HUES48 (cell line): ENCODE results near the gene NTHL1.

Source experiments
- H3K27ac ChIP-seq: one replicate; pipeline ENCODE4 v1.7.0; 2013; ENCODE audit warnings: low read depth, low read length, inconsistent platforms
- H3K27me3 ChIP-seq: 2 replicates; pipeline ENCODE4 v1.6.1; 2013; ENCODE audit warnings: mild to moderate bottlenecking, low read length; ENCODE audit not compliant: control insufficient read depth, insufficient read depth
- H3K36me3 ChIP-seq: 2 replicates; pipeline ENCODE4 v1.6.1; 2013; ENCODE audit warnings: low read length; ENCODE audit not compliant: control insufficient read depth, insufficient read depth
- H3K4me1 ChIP-seq: 2 replicates; pipeline ENCODE4 v1.6.1; 2013; ENCODE audit warnings: mild to moderate bottlenecking, low read length; ENCODE audit not compliant: control insufficient read depth, insufficient read depth
- H3K4me3 ChIP-seq: 2 replicates; pipeline ENCODE4 v1.5.1; 2013; ENCODE audit warnings: mild to moderate bottlenecking, low read depth, low read length
- H3K9ac ChIP-seq: 2 replicates; pipeline ENCODE4 v1.6.1; 2013; ENCODE audit warnings: mild to moderate bottlenecking, low read depth, low read length, moderate library complexity
- H3K9me3 ChIP-seq: 2 replicates; pipeline ENCODE4 v1.6.1; 2013; ENCODE audit warnings: low read length; ENCODE audit not compliant: control insufficient read depth, insufficient read depth

Gene NTHL1

DNA sequence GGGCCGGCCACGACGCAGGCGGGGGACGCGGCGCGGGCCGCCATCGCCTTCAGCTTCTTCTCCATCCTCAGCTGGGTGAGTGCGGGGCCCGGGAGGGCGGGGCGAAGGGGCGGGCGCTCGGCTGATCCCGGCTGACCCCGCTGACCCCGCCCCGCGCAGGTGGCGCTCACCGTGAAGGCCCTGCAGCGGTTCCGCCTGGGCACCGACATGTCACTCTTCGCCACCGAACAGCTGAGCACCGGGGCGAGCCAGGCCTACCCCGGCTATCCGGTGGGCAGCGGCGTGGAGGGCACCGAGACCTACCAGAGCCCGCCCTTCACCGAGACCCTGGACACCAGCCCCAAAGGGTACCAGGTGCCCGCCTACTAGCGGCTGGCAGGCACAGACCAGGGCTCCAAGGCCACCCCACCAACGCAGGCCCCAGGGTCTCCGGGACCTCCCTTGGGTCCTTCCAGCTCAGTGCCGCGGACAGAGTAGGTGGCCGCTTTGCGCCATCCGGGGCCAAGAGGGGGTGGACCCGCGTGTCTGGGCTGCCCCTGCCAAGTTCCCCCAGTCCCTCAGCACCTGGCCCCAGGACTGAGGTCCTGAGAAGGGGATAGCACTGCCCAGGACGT is 54.8 kb downstream of the NTHL1 start:
- Histone ChIP-seq H3K4me1 (peaks cover 22% of the 10 kb centered on the region), H3K27ac (no peak overlapping the region), H3K4me3 (peak overlapping the region; percentile 68; the same call in 1 of the 2 replicates), H3K27me3 (peaks cover 26% of the 10 kb centered on the region), H3K36me3 (peaks cover 13% of the 10 kb centered on the region), H3K9ac (peak overlapping the region; percentile 86; the same call in 1 of the 2 replicates), H3K9me3 (no peaks in the 10 kb centered on the region)

DNA sequence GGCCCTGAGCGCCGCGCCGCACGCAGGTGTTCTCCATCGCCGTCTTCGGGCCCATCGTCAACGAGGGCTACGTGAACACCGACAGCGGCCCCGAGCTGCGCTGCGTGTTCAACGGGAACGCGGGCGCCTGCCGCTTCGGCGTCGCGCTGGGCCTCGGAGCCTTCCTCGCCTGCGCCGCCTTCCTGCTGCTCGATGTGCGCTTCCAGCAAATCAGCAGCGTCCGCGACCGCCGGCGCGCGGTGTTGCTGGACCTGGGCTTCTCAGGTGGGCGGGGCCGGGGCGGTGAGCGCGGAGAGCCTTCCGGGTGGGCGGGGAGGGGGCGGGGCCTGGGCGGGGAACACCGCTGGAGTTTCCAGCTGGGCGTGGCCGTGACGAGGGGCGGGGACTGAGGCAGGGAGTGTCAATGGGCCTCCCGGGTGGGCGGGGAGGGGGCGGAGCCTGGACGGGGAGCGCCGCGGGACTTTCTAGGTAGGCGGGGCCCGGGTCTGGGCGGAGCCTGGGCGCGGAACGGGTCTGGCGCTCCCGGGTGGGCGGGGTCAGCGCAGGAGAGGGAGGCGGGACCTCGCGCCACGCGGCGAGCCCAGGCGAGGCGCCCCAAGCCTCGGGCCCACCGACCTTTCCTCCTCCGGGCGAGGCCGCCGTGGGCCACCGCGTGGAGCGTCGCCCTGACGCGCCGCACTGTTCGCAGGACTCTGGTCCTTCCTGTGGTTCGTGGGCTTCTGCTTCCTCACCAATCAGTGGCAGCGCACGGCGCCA is 55.5 kb downstream of the NTHL1 start:
- Histone ChIP-seq H3K4me3 (peak overlapping the region; percentile 68), H3K27ac (no peak overlapping the region)

DNA sequence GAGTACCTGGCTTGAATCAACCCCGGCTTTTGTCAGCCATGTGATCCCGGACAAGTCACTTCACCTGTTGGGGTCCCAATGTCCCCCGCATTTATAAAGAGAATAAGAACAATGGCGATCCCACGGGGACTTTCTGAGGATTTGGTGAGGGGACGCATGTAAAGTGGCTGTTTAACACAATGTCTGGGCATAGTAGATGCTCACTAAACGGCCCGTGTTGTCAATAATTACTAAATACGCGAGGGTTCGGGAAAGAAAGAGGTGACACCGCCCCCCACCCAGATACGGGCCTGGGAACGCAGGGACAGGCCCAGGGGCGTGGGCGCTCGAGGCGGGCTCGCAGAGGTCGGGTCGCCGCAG is 56.1 kb downstream of the NTHL1 start:
- Histone ChIP-seq H3K9ac (no peak overlapping the region), H3K27ac (no peak overlapping the region), H3K9me3 (no peaks in the 10 kb centered on the region), H3K36me3 (peaks cover 6% of the 10 kb centered on the region; the same call in 1 of the 2 replicates), H3K4me1 (peaks cover 22% of the 10 kb centered on the region), H3K27me3 (peaks cover 26% of the 10 kb centered on the region), H3K4me3 (peak overlapping the region; percentile 56)

More for the DNA sequence above, 55.5 kb downstream of the NTHL1 start:
- Histone ChIP-seq H3K4me1 (peaks cover 22% of the 10 kb centered on the region), H3K36me3 (peaks cover 6% of the 10 kb centered on the region), H3K9me3 (no peaks in the 10 kb centered on the region), H3K9ac (peak overlapping the region; percentile 86; the same call in 1 of the 2 replicates), H3K27me3 (peaks cover 26% of the 10 kb centered on the region)

DNA sequence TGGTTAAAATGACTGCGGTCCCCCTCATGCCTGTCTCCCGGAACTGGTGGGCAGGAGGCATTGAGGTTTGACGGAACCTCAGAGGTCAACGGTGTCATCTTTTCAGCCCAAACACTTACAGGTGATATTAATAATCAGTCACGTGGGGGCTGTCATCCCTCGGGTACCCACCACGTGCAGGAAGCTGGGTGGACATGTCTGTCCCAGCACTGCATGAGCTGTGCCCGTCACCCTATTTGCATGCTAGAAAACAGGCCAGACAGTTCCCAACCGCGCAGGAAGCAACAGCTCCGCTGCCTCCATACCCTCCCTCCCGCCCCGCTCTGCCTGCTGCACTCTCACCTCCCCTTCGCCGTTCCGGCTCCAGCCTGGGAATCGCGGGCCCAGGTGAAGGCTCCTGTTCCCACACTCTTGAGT is 56.5 kb downstream of the NTHL1 start:
- H3K4me3 ChIP-seq: peak overlapping the region; percentile 78; the same call in 1 of the 2 replicates
- peaks cover 22% of the 10 kb centered on the region for H3K4me1 ChIP-seq
- H3K36me3 ChIP-seq: peaks cover 9% of the 10 kb centered on the region
- peaks cover 26% of the 10 kb centered on the region for H3K27me3 ChIP-seq
- H3K27ac ChIP-seq: no peak overlapping the region
- no peak overlapping the region for H3K9ac ChIP-seq
- no peaks in the 10 kb centered on the region for H3K9me3 ChIP-seq

DNA sequence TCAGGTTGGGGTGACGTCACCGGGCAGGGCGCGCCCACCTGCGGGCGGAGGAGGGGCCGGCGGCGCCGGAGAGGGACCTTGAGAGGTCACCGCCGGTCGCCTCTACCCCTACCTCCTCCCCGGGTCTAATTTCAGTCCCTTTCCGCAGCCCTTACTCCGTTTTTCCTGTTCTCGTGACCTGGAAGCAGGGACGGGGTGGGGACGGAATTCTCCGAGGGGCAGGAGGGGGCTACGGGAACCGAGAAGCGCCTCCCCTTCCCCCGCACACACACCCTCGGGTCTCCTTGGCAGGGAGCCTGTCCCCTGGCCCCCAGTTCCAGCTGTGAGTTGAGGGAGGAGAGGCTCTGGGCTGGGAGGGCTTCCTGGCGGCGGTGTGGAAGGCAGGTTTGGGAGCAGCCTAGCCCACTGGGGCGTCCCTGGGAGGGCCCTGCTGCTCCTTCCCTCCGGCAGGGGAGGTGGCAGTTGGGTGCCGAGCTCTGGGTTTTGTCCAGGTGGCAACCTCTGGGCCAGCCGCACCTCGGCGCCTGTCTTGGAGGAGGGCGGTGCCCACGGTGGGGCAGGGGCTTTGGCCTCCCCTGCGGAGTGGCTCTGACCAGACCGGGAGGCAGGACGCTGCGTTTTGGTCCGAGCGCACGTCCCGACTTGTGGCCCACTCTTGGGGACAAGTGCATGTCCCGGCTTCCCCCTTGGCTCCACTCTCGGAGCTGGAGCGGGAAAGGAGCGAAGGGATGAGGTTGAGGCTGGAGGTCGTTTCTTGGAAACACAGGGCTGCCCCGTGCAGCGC is 57.1 kb downstream of the NTHL1 start:
- H3K9ac ChIP-seq: no peak overlapping the region
- no peaks in the 10 kb centered on the region for H3K9me3 ChIP-seq
- H3K36me3 ChIP-seq: peaks cover 15% of the 10 kb centered on the region
- peak overlapping the region; percentile 78 for H3K4me3 ChIP-seq
- peaks cover 22% of the 10 kb centered on the region for H3K4me1 ChIP-seq
- peak overlapping the region; percentile 50 for H3K27ac ChIP-seq
- peaks cover 26% of the 10 kb centered on the region for H3K27me3 ChIP-seq

DNA sequence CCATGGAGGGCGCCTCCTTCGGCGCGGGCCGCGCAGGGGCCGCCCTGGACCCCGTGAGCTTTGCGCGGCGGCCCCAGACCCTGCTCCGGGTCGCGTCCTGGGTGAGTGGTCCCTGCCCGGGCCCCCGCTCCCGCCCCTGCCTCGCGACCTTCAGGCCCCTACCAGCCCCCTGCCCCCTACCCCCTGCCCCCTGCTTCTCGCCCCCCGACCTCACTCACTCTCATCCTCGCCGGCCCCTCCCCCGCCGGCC is 57.6 kb downstream of the NTHL1 start:
- Histone ChIP-seq H3K9ac (no peak overlapping the region), H3K9me3 (no peaks in the 10 kb centered on the region), H3K27ac (no peak overlapping the region), H3K36me3 (peaks cover 18% of the 10 kb centered on the region), H3K4me3 (peak overlapping the region; percentile 78), H3K27me3 (peaks cover 26% of the 10 kb centered on the region), H3K4me1 (peaks cover 24% of the 10 kb centered on the region)
